HG02610 (cell line): ENCODE measurements around the gene UST.
A peak's percentile ranks its signal among the peaks of the same experiment; 100 is the strongest.

Experiments
- ATAC-seq: cut with Tn5 transposase; IDR thresholded peaks from one replicate; pipeline ENCODE4 v1.9.1; 2021; ENCODE audit warnings: mild to moderate bottlenecking, moderate library complexity; ENCODE audit not compliant: unreplicated experiment

Gene UST

DNA sequence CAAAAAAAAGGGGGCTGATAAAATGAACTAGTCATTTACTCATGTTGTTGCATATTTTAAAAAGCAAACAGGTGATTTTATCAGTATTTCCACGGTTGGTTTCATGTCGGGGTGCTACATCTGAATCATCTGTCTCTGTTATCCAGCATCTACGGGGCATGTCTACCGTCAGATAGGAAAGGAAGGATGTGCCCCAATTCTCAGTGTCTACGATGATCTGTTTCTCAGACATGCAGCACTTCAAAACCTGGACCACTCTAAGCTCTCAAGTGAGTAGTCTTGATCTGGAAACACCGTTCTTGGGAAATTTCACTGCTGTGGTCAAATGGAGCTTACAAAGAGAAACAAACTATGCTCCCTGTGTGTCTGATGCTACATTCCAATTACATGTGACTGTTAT, 330.4 kb downstream of the UST start:
- no peak for ATAC-seq

GRCh38 chr6:149078211-149078782, 331.5 kb downstream of the UST start:
- no peak for ATAC-seq

DNA sequence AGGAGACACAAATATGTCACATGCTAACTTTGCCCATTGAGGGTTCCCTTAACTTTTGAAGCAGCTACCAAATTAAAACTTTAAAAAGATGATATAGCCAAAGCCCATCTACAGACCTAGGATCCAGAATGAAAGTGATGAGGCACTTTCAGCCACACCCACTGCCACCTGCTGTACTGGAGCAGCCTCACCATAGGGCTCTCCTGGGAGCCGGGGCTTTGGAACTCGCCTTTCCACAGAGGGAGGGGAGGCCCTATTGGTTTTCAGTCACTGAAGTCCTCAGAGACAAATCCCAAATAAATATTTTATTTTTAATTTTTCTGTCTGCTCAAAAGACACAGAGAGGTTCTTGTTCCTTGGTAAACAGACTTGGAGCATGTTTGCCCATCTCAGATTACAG, 332.6 kb downstream of the UST start:
- ATAC-seq, result no peak

GRCh38 chr6:149079911-149080491, 333.2 kb downstream of the UST start:
- ATAC-seq, result no peak

- ATAC-seq, result no peak
These were observed 333.7 kb downstream of the UST start for GRCh38 chr6:149080511-149080910.

- no peak for ATAC-seq
These were observed 334.5 kb downstream of the UST start for GRCh38 chr6:149081281-149081680.

DNA sequence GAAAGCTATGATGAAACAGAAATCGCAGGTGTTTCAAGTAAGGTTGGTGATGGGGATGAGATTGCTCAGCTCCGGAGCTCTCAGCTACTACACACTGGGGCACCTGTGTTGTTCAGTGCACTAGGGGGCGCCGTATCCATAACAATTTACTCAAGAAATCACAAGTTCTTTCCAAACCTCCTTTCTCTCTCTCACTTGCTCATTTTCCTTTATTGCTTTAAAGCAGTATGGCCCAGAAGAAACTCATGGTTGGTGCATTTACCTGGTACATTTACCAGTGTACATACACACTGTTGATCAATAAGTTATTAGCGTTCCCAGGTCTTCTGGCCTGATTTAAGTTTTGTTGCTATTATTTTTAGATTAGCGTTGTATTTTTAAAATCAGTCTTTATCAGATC, 335.5 kb downstream of the UST start:
- peak; percentile 77 for ATAC-seq

DNA sequence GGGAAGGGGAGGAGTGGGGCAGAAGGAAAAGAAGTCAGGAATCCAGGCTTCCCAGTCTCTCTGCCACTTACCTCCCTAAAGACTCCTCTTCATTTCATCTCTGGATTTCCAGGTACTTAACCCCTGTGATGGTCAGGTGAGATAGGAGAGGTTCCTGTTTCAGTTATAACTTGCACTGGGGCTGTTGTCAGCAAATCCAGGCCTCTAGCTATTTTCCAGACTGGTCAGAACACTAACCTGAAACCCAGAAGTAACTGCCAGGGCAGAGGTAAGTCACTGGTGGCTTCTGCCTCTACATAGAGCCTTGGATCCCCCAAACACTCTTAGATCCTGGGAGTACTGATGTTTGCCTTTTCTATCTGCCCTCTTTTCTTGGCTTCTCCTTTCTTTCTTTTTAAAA, 337.2 kb downstream of the UST start:
- no peak for ATAC-seq

DNA sequence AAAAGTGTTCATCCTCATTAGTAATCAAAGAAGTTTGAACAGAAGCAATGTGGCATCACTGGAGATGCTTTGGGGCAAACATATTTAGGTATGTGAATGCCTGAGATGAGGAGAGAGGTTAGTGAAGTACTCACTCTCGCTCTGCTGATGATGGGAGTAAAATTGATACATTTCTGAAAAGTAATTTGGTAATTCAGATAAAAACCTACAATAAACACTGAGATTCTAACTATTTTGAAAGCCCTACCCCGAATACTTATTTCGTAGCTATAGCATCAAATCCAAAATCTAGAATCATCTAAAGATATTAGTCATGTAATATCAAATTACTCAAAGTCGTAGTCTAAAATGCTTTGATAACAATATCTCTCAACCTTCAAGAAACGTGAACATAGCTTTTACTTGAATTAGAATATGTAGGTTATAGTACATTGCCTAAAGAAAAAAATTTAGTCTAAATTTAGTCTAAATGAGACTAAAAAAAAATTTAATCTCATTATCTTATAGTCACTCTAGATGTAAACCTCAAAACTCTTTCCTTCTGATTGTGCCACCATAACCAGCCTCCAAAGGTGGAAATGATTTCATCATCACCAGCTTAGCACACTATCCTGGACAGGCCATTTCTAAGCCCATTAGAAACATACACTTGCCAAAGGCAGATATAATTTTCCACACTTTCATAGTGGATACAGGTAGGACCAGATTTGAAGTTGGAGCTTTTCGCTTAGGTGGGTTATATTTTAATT, 338.2 kb downstream of the UST start:
- no peak for ATAC-seq

DNA sequence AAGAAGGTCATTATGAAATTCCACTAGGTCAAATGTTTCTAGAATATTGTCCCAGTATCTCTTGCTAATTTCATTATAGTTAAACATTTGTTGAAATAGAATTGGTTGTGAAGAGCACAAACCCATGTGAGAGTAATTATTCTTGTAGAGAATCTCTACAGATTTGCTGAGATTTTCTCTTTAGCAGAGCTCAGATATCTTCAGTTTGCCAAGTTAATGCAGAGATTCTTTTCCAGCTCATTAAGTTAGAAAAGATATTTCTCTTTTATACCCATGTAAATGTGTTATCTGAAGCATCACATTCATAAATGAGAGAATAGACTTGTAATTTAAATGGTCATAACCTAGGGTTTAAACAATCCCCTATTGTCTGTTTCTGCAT, 338.7 kb downstream of the UST start:
- no peak for ATAC-seq

DNA sequence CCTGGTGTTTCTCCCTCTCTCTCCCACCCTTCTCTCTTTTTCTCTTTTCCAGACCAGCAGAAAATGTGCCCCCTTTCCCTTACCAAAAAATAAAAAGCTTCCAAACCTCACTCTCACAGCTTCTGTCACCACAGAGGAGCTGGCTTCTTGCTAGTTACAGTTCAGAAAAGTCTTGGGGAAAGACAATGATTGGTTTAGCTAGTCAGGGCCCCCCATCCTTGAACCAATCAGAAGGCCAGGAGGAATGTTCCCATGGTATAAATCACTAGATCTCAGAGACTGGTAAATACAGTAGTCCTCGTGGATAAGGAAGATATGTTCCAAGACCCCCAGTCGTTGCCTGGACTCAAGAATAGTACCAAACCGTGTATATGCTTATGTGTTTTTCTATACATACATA, 339.5 kb downstream of the UST start:
- no peak for ATAC-seq

GRCh38 chr6:149087898-149088297, 341.1 kb downstream of the UST start:
- no peak for ATAC-seq

- no peak for ATAC-seq
These were observed 341.5 kb downstream of the UST start for GRCh38 chr6:149088361-149088760.

DNA sequence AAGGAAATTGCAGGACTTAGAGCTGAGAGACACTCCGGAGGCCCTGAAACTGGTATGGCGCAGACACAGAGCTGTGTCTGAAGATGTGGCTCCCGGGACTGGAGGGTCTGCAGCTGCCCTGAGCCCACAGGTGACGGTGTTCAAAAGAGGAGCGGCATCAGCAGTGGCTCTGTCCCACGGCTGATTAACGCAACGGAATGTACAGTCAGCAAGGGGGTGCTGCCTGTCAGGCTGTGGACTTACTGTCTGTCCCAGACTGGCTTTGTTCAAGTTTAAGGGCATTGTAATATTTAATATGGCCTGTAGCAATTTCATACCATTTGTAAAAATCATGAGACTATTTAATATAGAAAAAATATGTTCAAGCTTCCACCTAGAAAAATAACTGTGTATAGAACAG, 342.7 kb downstream of the UST start:
- ATAC-seq, result no peak

GRCh38 chr6:149090937-149091336, 344.1 kb downstream of the UST start:
- no peak for ATAC-seq

DNA sequence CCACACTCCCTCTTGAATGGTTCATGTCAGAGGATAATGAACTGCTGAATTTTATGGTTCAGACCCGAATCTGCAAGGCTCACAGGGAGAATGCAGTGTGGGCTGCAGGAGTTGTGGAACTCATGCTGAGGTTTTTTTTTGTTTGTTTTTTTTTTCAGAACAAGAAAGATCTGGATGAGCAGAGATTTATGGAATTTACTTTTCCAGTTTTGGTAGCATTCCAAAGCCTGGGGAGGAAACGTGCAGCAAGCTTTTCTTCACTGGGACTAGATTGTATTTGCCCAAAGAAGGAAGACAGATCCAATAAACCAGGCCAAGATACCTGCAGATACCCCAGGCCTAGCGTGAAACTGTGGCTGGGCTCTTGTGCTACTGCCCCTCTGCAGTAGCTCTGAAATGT, 346.8 kb downstream of the UST start:
- ATAC-seq, result no peak

GRCh38 chr6:149094156-149094555, 347.3 kb downstream of the UST start:
- no peak for ATAC-seq

- no peak for ATAC-seq
These were observed 348.1 kb downstream of the UST start for GRCh38 chr6:149094934-149095351.

DNA sequence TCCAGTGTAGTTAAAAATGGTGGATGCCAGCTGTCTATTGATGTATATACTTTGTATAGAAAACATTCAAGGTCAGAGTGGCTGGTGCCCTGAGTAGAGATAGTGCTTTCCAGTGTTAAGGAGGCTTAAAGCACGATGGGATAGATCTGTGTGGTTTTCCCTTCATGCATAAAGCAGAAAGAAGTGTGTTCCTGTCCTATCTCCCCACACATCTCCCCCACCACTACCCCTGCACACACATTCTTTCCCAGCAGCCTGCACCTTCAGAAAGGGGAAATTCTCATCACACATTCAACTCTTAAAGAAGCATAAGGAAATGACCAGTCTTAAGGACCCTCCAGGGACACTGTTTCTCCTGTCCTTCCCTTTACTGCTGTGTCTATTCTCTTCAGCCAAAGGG, 349.0 kb downstream of the UST start:
- no peak for ATAC-seq

- no peak for ATAC-seq
These were observed 351.0 kb downstream of the UST start for GRCh38 chr6:149097794-149098193.

DNA sequence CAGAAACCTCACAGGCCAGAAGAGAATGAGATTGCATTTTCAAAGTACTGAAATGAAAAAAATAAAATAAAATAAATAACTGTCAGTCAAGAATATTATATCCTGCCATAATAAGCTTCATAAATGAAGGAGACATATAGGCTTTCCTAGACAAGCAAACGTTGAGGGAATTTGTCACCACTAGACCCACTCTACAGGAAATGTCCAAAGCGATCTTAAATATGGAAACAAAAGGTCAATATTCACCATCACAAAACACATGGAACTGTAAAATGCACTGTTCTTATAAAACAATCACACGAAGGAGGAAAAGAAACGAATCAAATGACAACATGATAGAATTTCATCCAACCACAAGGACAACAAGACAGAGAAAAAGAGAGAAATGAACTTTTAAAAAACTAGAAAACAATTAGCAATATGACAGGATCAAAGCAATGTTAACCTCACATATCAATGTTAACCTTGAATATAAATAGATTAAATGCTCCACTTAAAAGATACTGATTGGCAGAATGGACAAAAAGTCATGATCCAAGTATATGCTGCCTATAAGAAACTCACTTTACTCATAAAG, 352.0 kb downstream of the UST start:
- ATAC-seq, result no peak

DNA sequence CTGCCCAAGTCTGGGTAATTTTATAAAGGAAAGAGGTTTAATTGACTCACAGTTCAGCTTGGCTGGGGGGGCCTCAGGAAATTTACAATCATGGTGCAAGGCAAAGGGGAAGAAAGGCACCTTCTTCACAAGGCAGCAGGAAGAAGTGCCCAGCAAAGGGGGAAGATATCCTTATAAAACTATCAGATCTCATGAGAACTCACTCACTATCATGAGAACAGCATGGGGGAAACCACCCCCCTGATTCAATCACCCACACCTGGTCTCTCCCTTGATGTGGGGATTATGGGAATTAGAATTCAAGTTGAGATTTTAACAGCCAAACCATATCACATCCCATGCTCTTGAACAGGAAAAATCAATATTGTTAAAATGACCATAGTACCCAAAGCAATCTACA, 355.5 kb downstream of the UST start:
- no peak for ATAC-seq
